Measurements from ENCODE around the gene FBXO38. TPM values are rescaled to one million over a fixed set of nuclear protein-coding genes. Genes with fewer than 3 reads are reported as not detected.
A peak's percentile ranks its signal among the peaks of the same experiment; 100 is the strongest.

Gene FBXO38, protein sequence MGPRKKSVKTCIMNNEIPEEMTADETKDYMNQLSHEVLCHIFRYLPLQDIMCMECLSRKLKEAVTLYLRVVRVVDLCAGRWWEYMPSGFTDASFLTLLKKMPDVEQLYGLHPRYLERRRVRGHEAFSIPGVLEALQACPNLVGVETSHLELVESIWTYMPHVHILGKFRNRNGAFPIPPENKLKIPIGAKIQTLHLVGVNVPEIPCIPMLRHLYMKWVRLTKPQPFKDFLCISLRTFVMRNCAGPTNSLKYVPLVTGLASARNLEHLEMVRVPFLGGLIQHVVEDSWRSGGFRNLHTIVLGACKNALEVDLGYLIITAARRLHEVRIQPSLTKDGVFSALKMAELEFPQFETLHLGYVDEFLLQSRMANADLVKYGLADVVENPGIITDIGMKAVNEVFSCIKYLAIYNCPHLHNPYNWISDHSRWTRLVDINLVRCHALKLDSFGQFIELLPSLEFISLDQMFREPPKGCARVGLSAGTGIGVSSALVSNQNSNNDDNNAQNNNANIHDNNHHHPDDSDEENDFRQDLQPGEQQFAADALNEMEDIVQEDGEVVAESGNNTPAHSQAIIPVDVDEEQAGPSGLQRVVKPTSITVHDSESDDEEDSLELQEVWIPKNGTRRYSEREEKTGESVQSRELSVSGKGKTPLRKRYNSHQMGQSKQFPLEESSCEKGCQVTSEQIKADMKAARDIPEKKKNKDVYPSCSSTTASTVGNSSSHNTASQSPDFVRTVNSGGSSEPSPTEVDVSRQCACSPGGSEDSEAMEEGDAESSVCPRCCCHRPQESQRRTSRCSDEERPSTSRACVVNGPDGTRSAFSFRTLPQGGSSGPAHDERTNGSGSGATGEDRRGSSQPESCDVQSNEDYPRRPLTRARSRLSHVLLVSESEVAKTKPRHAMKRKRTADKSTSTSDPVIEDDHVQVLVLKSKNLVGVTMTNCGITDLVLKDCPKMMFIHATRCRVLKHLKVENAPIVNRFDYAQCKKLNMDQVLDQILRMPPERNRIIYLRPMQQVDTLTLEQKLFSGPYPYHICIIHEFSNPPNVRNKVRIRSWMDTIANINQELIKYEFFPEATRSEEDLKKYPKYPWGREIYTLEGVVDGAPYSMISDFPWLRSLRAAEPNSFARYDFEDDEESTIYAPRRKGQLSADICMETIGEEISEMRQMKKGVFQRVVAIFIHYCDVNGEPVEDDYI
- 28.9 TPM for total RNA-seq
- long read RNA-seq, full-length matches to known transcripts, result 2 of 11 reads
- long read RNA-seq, partial matches to known transcripts, result 7 of 11 reads
- long read RNA-seq, other reads (novel, unspliced or antisense), result 2 of 11 reads

- intact Hi-C loops (cut with DNase I), result no loop called here
- ATAC-seq (ENCODE audit: poor library complexity), result peak; percentile 99
- peak; percentile 97 for DNase-seq
These were observed at the start of gene FBXO38 for GRCh38 chr5:148383564-148384379. Gene FBXO38, plus strand, starts transcription at chr5:148383958. Its CDS starts 10,819 bp downstream, at chr5:148394777.

DNA sequence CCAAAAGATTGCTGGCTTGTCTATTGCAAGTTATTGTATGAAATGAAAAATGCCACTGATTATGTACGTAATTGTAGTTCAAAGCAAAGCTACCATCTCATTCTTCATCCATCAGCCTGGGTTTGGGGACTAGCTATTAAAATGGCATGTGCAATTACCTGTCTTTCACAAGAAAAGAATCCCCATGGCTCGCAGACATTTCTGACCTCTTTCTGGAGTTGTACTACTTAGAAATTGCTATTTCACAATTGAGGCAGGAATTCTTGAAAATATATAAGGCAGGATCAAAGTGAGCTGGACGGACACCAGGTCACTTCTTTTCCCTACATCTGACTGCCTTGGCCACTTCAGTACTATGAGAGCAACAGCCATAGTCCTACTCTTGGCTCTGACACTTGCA is 48.5 kb upstream of the FBXO38 start, which contains the start of gene SPINK9:
Gene SPINK9, plus strand, starts transcription at position 301 of the 400 bp plus-strand sequence. Its CDS starts 55 bp downstream, at position 356.
- DNase-seq (no peak), ATAC-seq (ENCODE audit: poor library complexity) (no peak)
- intact Hi-C loops (cut with DNase I), result no loop called here

- DNase-seq (no peak), ATAC-seq (ENCODE audit: poor library complexity) (no peak)
- intact Hi-C loops (cut with DNase I), result no loop called here
These were observed 46.9 kb upstream of the FBXO38 start for GRCh38 chr5:148336704-148337435.

DNA sequence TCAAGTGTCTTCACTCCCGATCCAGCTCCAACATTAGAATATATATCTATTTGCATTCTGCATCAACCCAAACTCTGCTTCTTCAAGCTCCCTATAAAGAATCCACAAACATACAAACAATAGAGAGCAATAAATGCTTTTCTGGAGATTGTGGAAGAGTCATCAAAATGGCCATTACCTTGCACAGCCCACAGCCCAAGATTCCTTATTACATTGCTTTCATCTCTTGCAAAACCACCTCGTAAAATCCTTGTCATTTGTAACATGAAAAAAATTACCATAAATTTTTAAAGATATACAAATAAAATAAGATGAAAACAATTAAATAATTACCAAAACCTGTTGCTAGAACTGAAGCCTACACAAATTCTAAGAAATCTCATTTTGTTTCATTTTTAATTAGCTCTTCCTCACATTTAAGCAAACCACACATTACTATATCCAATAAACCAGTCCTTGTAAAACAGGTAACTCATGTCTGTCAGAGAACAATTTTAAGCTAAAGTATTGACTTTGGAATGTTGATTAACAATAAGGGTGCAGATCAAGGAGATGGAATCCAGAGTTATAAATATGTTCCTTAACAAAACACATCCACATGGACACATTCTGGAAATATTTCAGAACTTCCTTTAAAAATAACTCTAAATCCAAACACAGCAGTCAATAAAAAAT is 41.2 kb upstream of the FBXO38 start:
- intact Hi-C loops (cut with DNase I), result no loop called here
- DNase-seq (no peak), ATAC-seq (ENCODE audit: poor library complexity) (no peak)

- DNase-seq (no peak), ATAC-seq (ENCODE audit: poor library complexity) (no peak)
- intact Hi-C loops (cut with DNase I), result no loop called here
These were observed 40.7 kb upstream of the FBXO38 start for GRCh38 chr5:148343046-148343407.

GRCh38 chr5:148343603-148344487 is 39.9 kb upstream of the FBXO38 start:
- no peak for DNase-seq
- no peak for ATAC-seq (ENCODE audit: poor library complexity)
- intact Hi-C loops (cut with DNase I), result no loop called here

GRCh38 chr5:148347706-148348105 is 36.1 kb upstream of the FBXO38 start:
- intact Hi-C loops (cut with DNase I), result no loop called here
- DNase-seq (no peak), ATAC-seq (ENCODE audit: poor library complexity) (no peak)

DNA sequence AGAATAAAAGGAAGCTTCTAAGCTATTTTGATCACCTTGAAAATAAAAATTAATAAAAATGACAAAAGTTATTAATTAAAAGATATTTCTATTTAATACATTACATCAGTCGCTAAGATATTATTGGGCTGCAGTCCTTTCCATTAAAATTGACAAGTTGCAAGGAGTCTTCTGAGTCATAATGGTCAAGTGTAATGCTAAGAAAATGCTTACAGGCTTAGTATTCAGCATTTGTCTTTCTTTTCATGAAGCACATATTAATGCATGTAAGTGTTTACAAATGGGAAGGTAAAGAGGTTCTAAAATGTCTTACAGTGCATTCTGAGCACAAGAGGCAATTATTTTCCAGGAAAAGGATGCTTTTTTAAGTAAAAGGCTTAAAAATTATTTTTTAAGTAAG is 31.1 kb upstream of the FBXO38 start:
- intact Hi-C loops (cut with DNase I), result no loop called here
- no peak for ATAC-seq (ENCODE audit: poor library complexity)
- DNase-seq, result no peak

DNA sequence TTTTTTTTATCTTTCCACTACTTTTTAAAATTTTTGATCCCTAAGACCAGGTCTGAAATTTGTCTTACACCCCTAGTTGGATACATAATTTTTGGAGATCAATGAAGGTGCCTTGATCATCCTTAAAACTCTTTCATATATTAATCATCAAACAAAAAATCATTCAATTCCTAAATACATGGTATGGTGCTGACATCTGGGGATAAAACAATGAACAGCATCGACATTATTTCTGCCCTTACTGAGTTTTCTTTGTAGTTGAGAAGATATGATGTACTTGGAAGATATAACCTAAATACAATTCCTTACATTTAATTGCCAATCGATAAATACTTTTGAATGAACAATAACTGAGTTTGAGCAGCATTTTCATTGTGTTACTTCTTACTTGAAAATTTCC is 30.1 kb upstream of the FBXO38 start:
- DNase-seq, result no peak
- no peak for ATAC-seq (ENCODE audit: poor library complexity)
- intact Hi-C loops (cut with DNase I), result no loop called here

GRCh38 chr5:148364343-148364742 is 19.4 kb upstream of the FBXO38 start:
- intact Hi-C loops (cut with DNase I), result no loop called here
- DNase-seq, result no peak
- ATAC-seq (ENCODE audit: poor library complexity), result no peak

GRCh38 chr5:148368299-148368698 is 15.5 kb upstream of the FBXO38 start:
- intact Hi-C loops (cut with DNase I), result no loop called here
- DNase-seq, result no peak
- ATAC-seq (ENCODE audit: poor library complexity), result no peak

DNA sequence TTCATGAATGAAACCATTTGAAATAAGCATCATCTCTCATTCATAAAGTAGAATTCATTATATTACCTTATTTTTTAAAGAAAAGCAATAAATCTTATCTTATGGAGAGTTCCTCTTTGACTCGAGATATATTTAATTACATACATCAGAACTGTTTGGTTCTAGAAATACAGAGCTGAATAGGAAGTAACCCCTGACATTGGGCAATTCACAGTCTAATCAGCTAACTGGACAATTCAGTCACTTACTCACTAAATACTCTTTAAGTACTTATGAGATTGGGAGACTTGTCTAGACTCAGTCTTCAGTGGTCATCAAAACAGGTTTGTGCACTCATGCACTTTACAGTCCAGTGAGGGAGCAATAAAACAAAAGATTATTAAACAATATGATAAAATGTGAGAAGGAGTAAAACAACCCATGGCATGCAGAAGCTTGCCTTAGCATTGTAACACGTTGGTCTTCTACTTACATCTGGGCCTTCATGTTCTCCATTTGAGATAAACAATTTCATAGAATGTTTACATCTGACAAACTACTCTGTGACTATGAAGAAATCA is 11.5 kb upstream of the FBXO38 start:
- DNase-seq (no peak), ATAC-seq (ENCODE audit: poor library complexity) (no peak)
- intact Hi-C loops (cut with DNase I), result no loop called here

GRCh38 chr5:148372893-148373292 is 10.9 kb upstream of the FBXO38 start:
- ATAC-seq (ENCODE audit: poor library complexity) (no peak), DNase-seq (no peak)
- intact Hi-C loops (cut with DNase I), result no loop called here

DNA sequence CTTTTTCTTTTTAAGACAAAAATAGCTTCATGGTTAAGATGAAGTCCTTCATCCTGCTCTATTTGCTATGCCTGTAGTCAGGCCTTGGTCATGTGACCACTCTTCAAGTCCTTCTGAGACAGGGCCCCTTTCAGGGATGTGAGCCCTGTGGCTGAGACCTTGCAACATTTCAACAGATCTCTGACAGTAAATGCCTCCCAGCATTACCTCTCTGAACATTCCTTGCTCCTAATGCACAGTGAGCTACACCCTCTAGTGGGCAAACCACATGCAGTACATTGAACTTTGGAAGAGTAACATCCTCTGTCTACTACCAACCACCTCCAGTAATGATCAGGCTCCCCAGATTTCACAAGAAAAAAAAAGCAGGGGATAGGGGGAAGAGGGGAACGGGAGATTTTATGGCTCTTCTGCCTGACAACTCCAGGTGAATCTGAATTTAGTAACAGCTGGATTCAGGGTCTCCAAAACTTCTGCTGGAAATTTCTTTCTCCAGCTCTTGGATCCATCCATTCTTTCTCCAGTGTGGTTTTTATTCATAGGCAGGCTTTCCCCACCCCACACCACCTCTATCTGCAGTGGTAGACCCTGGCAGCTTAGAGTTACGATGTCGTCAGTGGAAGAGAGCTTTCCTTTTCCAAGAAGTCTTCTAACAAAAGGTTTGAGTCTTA is 8.9 kb upstream of the FBXO38 start:
- intact Hi-C loops (cut with DNase I), result no loop called here
- ATAC-seq (ENCODE audit: poor library complexity) (peak; percentile 87), DNase-seq (no peak)

GRCh38 chr5:148376198-148376597 is 7.6 kb upstream of the FBXO38 start:
- intact Hi-C loops (cut with DNase I), result no loop called here
- ATAC-seq (ENCODE audit: poor library complexity) (peak; percentile 49), DNase-seq (no peak)
